Measurements from ENCODE around the gene TRIM47. TPM values are rescaled to one million over a fixed set of nuclear protein-coding genes. Genes with fewer than 3 reads are reported as not detected.

Gene TRIM47
- total RNA-seq, 1 experiment from 2014 or later: 6.9 TPM

DNA sequence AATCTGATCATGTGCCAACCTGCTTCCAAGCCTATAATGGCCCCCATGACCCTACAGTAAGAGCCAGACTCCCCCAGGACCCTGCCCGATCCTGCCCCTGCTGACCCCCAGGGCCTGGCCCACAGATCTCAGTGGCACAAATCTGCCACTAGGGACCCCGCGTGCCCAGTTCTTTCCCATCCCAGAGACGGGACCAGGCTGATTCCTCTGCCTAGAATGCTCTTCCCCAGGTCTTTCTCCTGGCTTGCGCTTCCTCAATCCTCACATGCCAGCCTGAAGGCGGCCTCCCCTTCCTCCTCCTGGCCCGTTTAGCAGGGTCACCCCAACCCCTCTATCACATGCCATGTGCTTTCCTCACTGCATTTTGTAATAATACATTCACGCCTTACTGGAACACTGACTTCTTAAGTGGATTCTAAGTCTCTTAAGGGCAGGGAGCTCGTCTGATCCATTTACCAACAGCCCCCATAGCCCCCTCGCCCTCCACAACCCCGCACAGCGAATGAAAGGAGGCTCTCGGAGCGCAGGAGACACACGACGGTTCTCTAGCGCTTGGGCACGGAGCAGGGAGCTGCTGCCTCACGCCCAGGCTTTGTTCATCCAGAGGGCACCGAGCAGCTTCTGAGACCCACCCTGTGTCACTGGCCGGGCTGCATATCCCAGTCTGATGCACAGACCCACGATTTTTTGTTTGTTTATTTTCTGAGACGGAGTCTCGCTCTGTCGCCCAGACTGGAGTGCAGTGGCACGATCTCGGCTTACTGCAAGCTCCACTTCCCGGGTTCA lies 17.2 kb upstream of the TRIM47 start:
- Histone ChIP-seq H2BK12ac (ENCODE audit: insufficient read length, low read depth, low read length) (no peak overlapping the region), H3K9ac (ENCODE audit: extremely low read depth, insufficient read length, low read length) (peak overlapping the region; percentile 37), H2BK20ac (ENCODE audit: low read depth, low read length, poor library complexity, severe bottlenecking) (no peak overlapping the region), H3K56ac (ENCODE audit: insufficient read length, low read depth, low read length) (no peak overlapping the region), H2AFZ (ENCODE audit: low read length) (no peak overlapping the region), H2BK120ac (ENCODE audit: low read depth, low read length, poor library complexity, severe bottlenecking) (no peak overlapping the region), H3K9me3 (ENCODE audit: control insufficient read depth, low read depth, low read length) (no peaks in the 10 kb centered on the region), H3K4me2 (ENCODE audit: insufficient read depth, insufficient read length, low read length) (peak overlapping the region; percentile 63), H3K14ac (ENCODE audit: insufficient read depth, low read length) (peak overlapping the region; percentile 7), H4K20me1 (ENCODE audit: control insufficient read depth, insufficient read depth, insufficient read length) (no peaks in the 10 kb centered on the region), H2BK15ac (ENCODE audit: low read depth, low read length) (no peak overlapping the region), H3T11ph (ENCODE audit: low read length) (no peak overlapping the region), H3K27ac (ENCODE audit: insufficient read length, low read depth, low read length) (no peak overlapping the region), H2AK5ac (ENCODE audit: insufficient read length, low read length) (no peak overlapping the region), H3K27me3 (ENCODE audit: insufficient read depth, low read length) (no peaks in the 10 kb centered on the region), H3K79me1 (ENCODE audit: insufficient read depth, low read depth, low read length, poor library complexity, severe bottlenecking) (no peaks in the 10 kb centered on the region), H2BK5ac (ENCODE audit: insufficient read length, low read length) (no peak overlapping the region), H3K4me1 (ENCODE audit: insufficient read depth, low read length) (no peaks in the 10 kb centered on the region; the same call in 1 of the 2 replicates), H3K79me2 (ENCODE audit: insufficient read depth, low read length) (no peaks in the 10 kb centered on the region), H4K8ac (replicated peaks; ENCODE audit: insufficient read length, low read depth, low read length) (no peak overlapping the region), H4K5ac (ENCODE audit: insufficient read length, low read depth, low read length) (no peak overlapping the region), H3K23me2 (ENCODE audit: insufficient read length, low read depth, low read length, poor library complexity, severe bottlenecking) (peaks cover 8% of the 10 kb centered on the region), H3K4ac (ENCODE audit: low read depth, low read length) (no peak overlapping the region), H4K91ac (ENCODE audit: insufficient read length, low read depth, low read length) (no peak overlapping the region), H3K18ac (ENCODE audit: insufficient read length, low read depth, low read length) (no peak overlapping the region), H3K23ac (ENCODE audit: insufficient read length, low read depth, low read length) (no peak overlapping the region)
- no CpG with 5 or more reads among the region's 28 CpGs for WGBS (ENCODE audit: extremely low coverage, insufficient read length, low lambda C conversion rate)
- peak overlapping the region; percentile 76 to 84 for H3K4me3 Mint-ChIP-seq
- H3K27me3 Mint-ChIP-seq (ENCODE audit: low read depth): no peaks in the 10 kb centered on the region; the same call in 1 of the 2 replicates
- H3K36me3 Mint-ChIP-seq (ENCODE audit: insufficient read depth in 1 of 3, low read depth in 3 of 3): peaks cover 8 to 44% (median 32%) of the 10 kb centered on the region in 3 experiments
- peak; percentile 76 for DNase-seq
- H3K4me1 Mint-ChIP-seq: peaks cover 25 to 28% of the 10 kb centered on the region in 2 experiments
- TF ChIP-seq, protein P1, sequence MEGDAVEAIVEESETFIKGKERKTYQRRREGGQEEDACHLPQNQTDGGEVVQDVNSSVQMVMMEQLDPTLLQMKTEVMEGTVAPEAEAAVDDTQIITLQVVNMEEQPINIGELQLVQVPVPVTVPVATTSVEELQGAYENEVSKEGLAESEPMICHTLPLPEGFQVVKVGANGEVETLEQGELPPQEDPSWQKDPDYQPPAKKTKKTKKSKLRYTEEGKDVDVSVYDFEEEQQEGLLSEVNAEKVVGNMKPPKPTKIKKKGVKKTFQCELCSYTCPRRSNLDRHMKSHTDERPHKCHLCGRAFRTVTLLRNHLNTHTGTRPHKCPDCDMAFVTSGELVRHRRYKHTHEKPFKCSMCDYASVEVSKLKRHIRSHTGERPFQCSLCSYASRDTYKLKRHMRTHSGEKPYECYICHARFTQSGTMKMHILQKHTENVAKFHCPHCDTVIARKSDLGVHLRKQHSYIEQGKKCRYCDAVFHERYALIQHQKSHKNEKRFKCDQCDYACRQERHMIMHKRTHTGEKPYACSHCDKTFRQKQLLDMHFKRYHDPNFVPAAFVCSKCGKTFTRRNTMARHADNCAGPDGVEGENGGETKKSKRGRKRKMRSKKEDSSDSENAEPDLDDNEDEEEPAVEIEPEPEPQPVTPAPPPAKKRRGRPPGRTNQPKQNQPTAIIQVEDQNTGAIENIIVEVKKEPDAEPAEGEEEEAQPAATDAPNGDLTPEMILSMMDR (conservative IDR thresholded peaks at IDR 0.05): peak; percentile 64
- peak overlapping the region; percentile 41 to 77 (median 50); a peak in 6 of 7 replicates for H3K27ac Mint-ChIP-seq
- H3K9me3 Mint-ChIP-seq: no peaks in the 10 kb centered on the region

Data from H9 (cell line).